H1 (cell line): ENCODE measurements around the gene POU6F2. TPM values are rescaled to one million over a fixed set of nuclear protein-coding genes. Genes with fewer than 3 reads are reported as not detected.

ENCODE experiments used
- CTCF ChIA-PET: fragments of 300-600 bp; sonication (Branson Sonifier 250); formaldehyde crosslinking; loops from one replicate; lab custom pipeline; 2021; ENCODE audit not compliant: partially characterized antibody; lab: Charles Lee
- POLR2A ChIA-PET: fragments of 300-600 bp; sonication (Branson Sonifier 250); formaldehyde crosslinking; loops from one replicate; lab custom pipeline; 2021; ENCODE audit warnings: inconsistent platforms; ENCODE audit not compliant: partially characterized antibody; lab: Charles Lee
- DNase-seq, 2 experiments: peaks; one replicate each; pipeline versions ENCODE4 v3.0.0 to v3.0.0-alpha.2; 2010 to 2022; ENCODE audit warnings: low spot score in 2 of 2, low read depth in 1 of 2, mixed read lengths in 1 of 2
- FAIRE-seq: peaks from 2 replicates; lab custom pipeline; 2011; peaks lifted over from hg19 to GRCh38; lab: Jason Lieb, UNC
- H2AFZ ChIP-seq: 2 replicates; pipeline ENCODE4 v1.8.1; 2012; ENCODE audit warnings: low read length, inconsistent platforms
- H2AK5ac ChIP-seq: 2 replicates; pipeline ENCODE4 v1.6.1; 2013; ENCODE audit warnings: low read depth, low read length
- H2BK120ac ChIP-seq: replicated peaks from 2 replicates; pipeline ENCODE3; 2013; ENCODE audit warnings: low read depth, low read length, inconsistent platforms
- H2BK12ac ChIP-seq: 2 replicates; pipeline ENCODE4 v1.6.1; 2013; ENCODE audit warnings: low read depth, low read length
- H2BK15ac ChIP-seq: 2 replicates; pipeline ENCODE4 v1.6.1; 2013; ENCODE audit warnings: low read length
- H2BK20ac ChIP-seq: 2 replicates; pipeline ENCODE4 v1.6.1; 2013; ENCODE audit warnings: low read length
- H2BK5ac ChIP-seq: 2 replicates; pipeline ENCODE4 v1.6.1; 2013; ENCODE audit warnings: low read depth, low read length
- H3K14ac ChIP-seq: 2 replicates; pipeline ENCODE4 v1.6.1; 2013; ENCODE audit warnings: inconsistent platforms; ENCODE audit not compliant: insufficient read length
- H3K18ac ChIP-seq: 2 replicates; pipeline ENCODE4 v1.6.1; 2013; ENCODE audit warnings: low read length; ENCODE audit errors: extremely low read depth
- H3K23ac ChIP-seq: 2 replicates; pipeline ENCODE4 v1.6.1; 2013; ENCODE audit warnings: inconsistent platforms; ENCODE audit not compliant: insufficient read length
- H3K23me2 ChIP-seq: 2 replicates; pipeline ENCODE4 v1.6.1; 2013; ENCODE audit warnings: low read depth, low read length
- H3K27ac ChIP-seq: 2 replicates; pipeline ENCODE4 v1.6.1; 2011; ENCODE audit warnings: low read depth, low read length, inconsistent platforms
- H3K27me3 ChIP-seq, 4 experiments: replicated peaks in 1 of 4; 1 replicate in 1 of 4; 2 replicates in 3 of 4; pipeline versions ENCODE4 v1.6.1 to v1.8.1; 2011 to 2013; ENCODE audit warnings: low read length in 3 of 4, mild to moderate bottlenecking in 3 of 4, inconsistent platforms in 2 of 4, mixed read lengths in 2 of 4, moderate library complexity in 1 of 4; ENCODE audit not compliant: control insufficient read depth in 3 of 4, insufficient read depth in 3 of 4; ENCODE audit errors: extremely low read depth in 1 of 4
- H3K36me3 ChIP-seq, 4 experiments: 2 replicates each; pipeline versions ENCODE4 v1.6.1 to v1.8.1; 2011 to 2013; ENCODE audit warnings: mild to moderate bottlenecking in 4 of 4, low read length in 3 of 4, moderate library complexity in 2 of 4, control low read depth in 1 of 4, inconsistent platforms in 1 of 4; ENCODE audit not compliant: insufficient read depth in 4 of 4, control insufficient read depth in 2 of 4
- H3K4ac ChIP-seq: replicated peaks from 2 replicates; pipeline ENCODE3; 2013; ENCODE audit warnings: low read length, low read depth, mixed read lengths, inconsistent platforms; ENCODE audit not compliant: insufficient read length
- H3K4me1 ChIP-seq, 4 experiments: replicated peaks in 1 of 4; 1 replicate in 1 of 4; 2 replicates in 3 of 4; pipeline versions ENCODE4 v1.6.1 to v1.8.1; 2011 to 2013; ENCODE audit warnings: low read length in 3 of 4, inconsistent platforms in 2 of 4, mixed read lengths in 1 of 4; ENCODE audit not compliant: insufficient read depth in 4 of 4, control insufficient read depth in 3 of 4
- H3K4me2 ChIP-seq, 2 experiments: 2 replicates each; pipeline versions ENCODE4 v1.6.1 to v1.8.1; 2011 to 2013; ENCODE audit warnings: low read depth in 2 of 2, low read length in 2 of 2, control low read depth in 1 of 2, inconsistent platforms in 1 of 2, mild to moderate bottlenecking in 1 of 2; ENCODE audit not compliant: insufficient read depth in 1 of 2
- H3K4me3 ChIP-seq, 4 experiments: fragments of 200-600, 300-600 bp in 1 of 4; sonication (generic), shearing (Covaris generic), sonication (Bioruptor Twin) in 1 of 4; 2 replicates each; pipeline versions ENCODE4 v1.5.1 to v1.8.1; 2011 to 2016; ENCODE audit warnings: low read length in 4 of 4, low read depth in 3 of 4, control low read depth in 2 of 4, inconsistent platforms in 2 of 4, mild to moderate bottlenecking in 2 of 4, mixed read lengths in 1 of 4, moderate library complexity in 1 of 4; ENCODE audit not compliant: insufficient read depth in 2 of 4; ENCODE audit errors: extremely low read depth in 1 of 4
- H3K56ac ChIP-seq: replicated peaks from 2 replicates; pipeline ENCODE3; 2013; ENCODE audit warnings: low read depth, mild to moderate bottlenecking, mixed read lengths, low read length, inconsistent platforms; ENCODE audit not compliant: insufficient read length
- H3K79me1 ChIP-seq: 2 replicates; pipeline ENCODE4 v1.6.1; 2013; ENCODE audit warnings: low read depth, low read length, control low read depth
- H3K79me2 ChIP-seq, 2 experiments: 2 replicates each; pipeline versions ENCODE4 v1.6.1 to v1.8.1; 2012 to 2013; ENCODE audit warnings: low read length in 2 of 2, mild to moderate bottlenecking in 2 of 2, inconsistent platforms in 1 of 2; ENCODE audit not compliant: insufficient read depth in 2 of 2, control insufficient read depth in 1 of 2
- H3K9ac ChIP-seq, 4 experiments: replicated peaks in 1 of 4; 1 replicate in 1 of 4; 2 replicates in 3 of 4; pipeline versions ENCODE4 v1.6.1 to v1.8.1; 2011 to 2013; ENCODE audit warnings: low read depth in 3 of 4, low read length in 3 of 4, control low read depth in 2 of 4, mild to moderate bottlenecking in 2 of 4, moderate library complexity in 2 of 4, inconsistent platforms in 1 of 4; ENCODE audit errors: extremely low read depth in 1 of 4
- H3K9me3 ChIP-seq, 2 experiments: 2 replicates each; pipeline versions ENCODE4 v1.6.1 to v1.8.1; 2012 to 2013; ENCODE audit warnings: mild to moderate bottlenecking in 2 of 2, moderate library complexity in 2 of 2, control low read depth in 1 of 2, inconsistent platforms in 1 of 2, low read depth in 1 of 2, low read length in 1 of 2, mixed read lengths in 1 of 2; ENCODE audit not compliant: insufficient read depth in 2 of 2
- H4K20me1 ChIP-seq, 2 experiments: replicated peaks in 1 of 2; 2 replicates each; pipeline versions ENCODE3 to v1.8.1; 2011 to 2013; ENCODE audit warnings: inconsistent platforms in 2 of 2, low read length in 2 of 2, mild to moderate bottlenecking in 1 of 2; ENCODE audit not compliant: insufficient read depth in 2 of 2, control insufficient read depth in 1 of 2
- H4K5ac ChIP-seq: 2 replicates; pipeline ENCODE4 v1.6.1; 2013; ENCODE audit warnings: low read length, low read depth, mixed read lengths, inconsistent platforms; ENCODE audit not compliant: insufficient read length
- H4K8ac ChIP-seq: 2 replicates; pipeline ENCODE4 v1.8.0; 2013; ENCODE audit warnings: mild to moderate bottlenecking, moderate library complexity, low read length, inconsistent platforms; ENCODE audit not compliant: insufficient read depth; ENCODE audit errors: extremely low read depth
- H4K91ac ChIP-seq: replicated peaks from 2 replicates; pipeline ENCODE3; 2013; ENCODE audit warnings: low read length, mixed read lengths, inconsistent platforms; ENCODE audit not compliant: insufficient read length
- ATF2 ChIP-seq: IDR thresholded peaks from 2 replicates; pipeline ENCODE4 v1.6.1; 2012; ENCODE audit warnings: low read length, inconsistent platforms
- CTBP2 ChIP-seq: IDR thresholded peaks from 2 replicates; pipeline ENCODE4 v1.7.0; 2011; ENCODE audit warnings: borderline replicate concordance, mild to moderate bottlenecking, moderate library complexity, mixed read lengths, low read length; ENCODE audit not compliant: insufficient read depth, insufficient read length
- EP300 ChIP-seq, 2 experiments: IDR thresholded peaks; 1 replicate in 1 of 2; 2 replicates in 1 of 2; pipeline ENCODE4 v1.6.1; 2011 to 2012; ENCODE audit warnings: low read depth in 2 of 2, low read length in 2 of 2, mild to moderate bottlenecking in 2 of 2, borderline replicate concordance in 1 of 2, inconsistent platforms in 1 of 2, moderate library complexity in 1 of 2
- MAX ChIP-seq: IDR thresholded peaks from 2 replicates; pipeline ENCODE4 v1.6.1; 2012; ENCODE audit warnings: inconsistent platforms
- POU5F1 ChIP-seq: IDR thresholded peaks from 2 replicates; pipeline ENCODE4 v1.6.1; 2011; ENCODE audit warnings: low read depth, mild to moderate bottlenecking, low read length, moderate library complexity
- RNF2 ChIP-seq: fragments of 200-900, 300-1000 bp; sonication (generic); IDR thresholded peaks from 2 replicates; pipeline ENCODE4 v1.7.1; 2016; ENCODE audit warnings: borderline replicate concordance, low read depth, mild to moderate bottlenecking, antibody characterized with exemption, low read length; ENCODE audit not compliant: poor library complexity, severe bottlenecking; ENCODE audit errors: missing control alignments
- SAP30 ChIP-seq: fragments of 300-600 bp; sonication (generic); IDR thresholded peaks from 2 replicates; pipeline ENCODE4 v1.7.1; 2012; ENCODE audit warnings: low read length, moderate library complexity, mild to moderate bottlenecking, inconsistent platforms; ENCODE audit not compliant: insufficient read depth, insufficient replicate concordance
- SIN3A ChIP-seq, 2 experiments: IDR thresholded peaks in 1 of 2; conservative IDR thresholded peaks in 1 of 2; 2 replicates each; pipeline ENCODE4 v1.6.1; 2011 to 2012; ENCODE audit warnings: low read length in 2 of 2, improper control_type of control experiment in 1 of 2, low read depth in 1 of 2, mild to moderate bottlenecking in 1 of 2
- SIRT6 ChIP-seq: IDR thresholded peaks from one replicate; pipeline ENCODE4 v1.7.1; 2012; ENCODE audit warnings: low read length, inconsistent platforms
- SP4 ChIP-seq: IDR thresholded peaks from 2 replicates; pipeline ENCODE4 v1.6.1; 2012; ENCODE audit warnings: low read length, inconsistent platforms
- TAF7 ChIP-seq: optimal IDR thresholded peaks from 2 replicates; pipeline ENCODE3; 2011; ENCODE audit warnings: low read depth, mild to moderate bottlenecking, inconsistent platforms, low read length, moderate library complexity, borderline replicate concordance
- WGBS, 2 experiments: shearing (Covaris generic) in 1 of 2; methylation state at CpG; one replicate each; pipeline versions ENCODE4 v1.1.6 to v1.1.7; 2013 to 2015; ENCODE audit warnings: low lambda C conversion rate in 2 of 2, mixed read lengths in 2 of 2, inconsistent platforms in 1 of 2, low coverage in 1 of 2, missing lambda C conversion rate in 1 of 2; ENCODE audit not compliant: insufficient replicate concordance in 2 of 2, insufficient coverage in 1 of 2, insufficient read length in 1 of 2; ENCODE audit errors: extremely low coverage in 1 of 2, missing lambda C conversion rate in 1 of 2; 5-methylcytosine and 5-hydroxymethylcytosine counted together
- polyA plus RNA-seq, 7 experiments: library from polyadenylated mRNA; depleted of rRNA in 3 of 7; stranded (reverse) in 5 of 7; unstranded in 2 of 7; fragments of >200 nt in 5 of 7; fragments of 200-250 nt in 2 of 7; gene quantifications; 1 replicate in 5 of 7; 2 replicates in 1 of 7; 4 replicates in 1 of 7; pipeline versions ENCODE4 v1.2.1 to v1.2.3, GENCODE V29; 2011 to 2013; ENCODE audit warnings: missing spikeins in 2 of 7, mixed read lengths in 2 of 7
- total RNA-seq: library from RNA; stranded (reverse); fragmentation: NEBNext Ultra II Directional; extraction: Animal tissue kit (Norgen Biotek cat#: 25700); gene quantifications from 2 replicates; pipeline ENCODE4 v1.2.1, GENCODE V29; 2021

POU6F2 gene
- total and polyA plus RNA-seq, 2 of the 8 experiments (the other 6 are each of a cell fraction or from before 2014, with no cell fraction given): 1.1 to 2.0 TPM

- Histone ChIP-seq H2AK5ac (no peak overlapping the region), H2BK20ac (no peak overlapping the region), H3K4me3 (no peak overlapping the region), H3K4me2 (no peak overlapping the region), H3K23ac (no peak overlapping the region), H3K23me2 (no peaks in the 10 kb centered on the region), H3K79me2 (no peaks in the 10 kb centered on the region), H3K56ac (no peak overlapping the region), H2BK15ac (no peak overlapping the region), H3K36me3 (no peaks in the 10 kb centered on the region), H3K79me1 (no peaks in the 10 kb centered on the region), H2BK12ac (no peak overlapping the region), H3K9me3 (no peaks in the 10 kb centered on the region; a peak in 1 of 4 replicates), H4K8ac (no peak overlapping the region), H4K20me1 (no peaks in the 10 kb centered on the region), H3K4me1 (no peaks in the 10 kb centered on the region; a peak in 1 of 7 replicates), H2AFZ (no peak overlapping the region), H4K5ac (no peak overlapping the region), H3K14ac (no peak overlapping the region), H3K9ac (no peak overlapping the region), H3K27me3 (no peaks in the 10 kb centered on the region), H3K4ac (no peak overlapping the region), H2BK120ac (no peak overlapping the region), H3K18ac (no peak overlapping the region), H3K27ac (no peak overlapping the region), H4K91ac (no peak overlapping the region), H2BK5ac (no peak overlapping the region)
- no peak for DNase-seq
- FAIRE-seq: no peak
- 88% methylated on average over 3 of the region's 3 CpGs; no CpG with 5 or more reads in 1 of the 2 experiments for WGBS, 2 experiments
- ChIA-PET POLR2A (no interaction called here), CTCF (interaction anchor here (1.5 kb wide), 1 partner anchor 9 kb away, joined by 3 read pairs; no protein-coding TSS in a partner anchor)
- TF ChIP-seq CTBP2 (no peak), TAF7 (no peak), SIRT6 (no peak), MAX (no peak), ATF2 (no peak), SAP30 (no peak), SP4 (no peak), POU5F1 (no peak), EP300 (IDR thresholded peaks at IDR 0.05; ENCODE audit: borderline replicate concordance in 1 of 2, low read depth in 2 of 2, low read length in 2 of 2) (no peak), SIN3A (conservative IDR thresholded peaks at IDR 0.05 in 1 of 2, IDR thresholded peaks at IDR 0.05 in 1 of 2; ENCODE audit: low read depth in 1 of 2, low read length in 2 of 2) (no peak), RNF2 (no peak)
Observed at GRCh38 chr7:39247576-39247975, 269.9 kb downstream of the POU6F2 start.
